PFSK-1 (cell line): ENCODE measurements around the gene AHCYL1.

Experiments used
- FOXP2 ChIP-seq: optimal IDR thresholded peaks from 2 replicates; pipeline ENCODE3; 2011; ENCODE audit warnings: borderline replicate concordance, control low read depth, inconsistent platforms; ENCODE audit not compliant: insufficient read depth; ENCODE audit errors: extremely low read length, extremely low read depth
- POLR2AphosphoS5 ChIP-seq: IDR thresholded peaks from 2 replicates; pipeline ENCODE4 v1.6.1; 2012; ENCODE audit warnings: low read depth, mild to moderate bottlenecking, control low read depth, low read length, moderate library complexity
- REST ChIP-seq, 2 experiments: IDR thresholded peaks; 2 replicates each; pipeline versions ENCODE4 v1.6.1 to v1.8.0; 2011 to 2012; ENCODE audit warnings: low read depth in 2 of 2, low read length in 2 of 2, control low read depth in 1 of 2, inconsistent platforms in 1 of 2, mild to moderate bottlenecking in 1 of 2, moderate library complexity in 1 of 2; ENCODE audit not compliant: insufficient read depth in 1 of 2
- SIN3A ChIP-seq: IDR thresholded peaks from 2 replicates; pipeline ENCODE4 v1.6.1; 2012; ENCODE audit warnings: mild to moderate bottlenecking, low read length, moderate library complexity, borderline replicate concordance; ENCODE audit not compliant: insufficient read depth
- TAF1 ChIP-seq: IDR thresholded peaks from 2 replicates; pipeline ENCODE4 v1.6.1; 2012; ENCODE audit warnings: low read length, control low read depth, borderline replicate concordance; ENCODE audit not compliant: insufficient read depth

DNA sequence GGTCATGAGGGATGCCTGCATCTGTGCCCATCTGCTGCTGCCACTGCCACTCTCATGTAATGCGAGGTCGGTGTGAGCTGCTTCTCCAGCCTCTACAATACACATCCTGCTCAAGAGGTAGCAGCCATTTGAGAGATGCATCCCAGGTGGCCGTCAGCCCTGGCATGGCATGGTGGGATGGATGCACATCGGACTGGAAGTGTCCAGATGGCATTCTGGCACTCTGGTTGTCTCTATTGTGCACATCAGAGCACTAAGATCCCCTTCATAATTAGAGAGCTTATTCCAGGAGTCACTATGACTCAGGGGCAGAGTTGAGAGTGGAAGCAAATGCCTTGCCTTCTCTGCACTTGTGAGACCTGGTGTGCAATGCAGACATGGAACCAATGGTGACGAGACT is 53.7 kb downstream of the AHCYL1 start:
- TF ChIP-seq POLR2AphosphoS5 (no peak), SIN3A (no peak), TAF1 (no peak), REST (IDR thresholded peaks at IDR 0.05; ENCODE audit: insufficient read depth in 1 of 2, low read depth in 2 of 2, low read length in 2 of 2) (no peak), FOXP2 (no peak)
